ENCODE data around the gene CCNG2.

DNA sequence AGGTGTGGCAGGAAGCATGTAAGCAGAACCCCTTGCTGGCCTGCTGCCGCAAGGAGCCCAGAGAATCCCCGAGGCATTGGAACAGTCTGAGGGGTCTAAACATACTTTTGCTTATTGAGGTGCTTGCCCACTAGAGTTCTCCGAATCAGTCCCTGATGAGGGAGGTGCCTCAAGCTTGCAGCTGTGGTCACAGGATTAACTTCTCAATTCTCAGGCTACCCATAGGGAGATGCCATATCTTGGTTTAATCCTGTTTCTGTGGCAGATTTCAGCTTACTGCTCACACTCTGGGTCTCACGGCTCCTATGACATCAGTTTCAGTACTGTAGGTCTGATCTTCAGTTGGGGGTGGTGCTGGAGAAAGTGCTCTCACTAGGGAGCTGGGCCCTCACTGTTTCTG is 39.9 kb downstream of the CCNG2 start:
- no peak for TF ChIP-seq POLR2A (IDR thresholded peaks at IDR 0.05)
- TF ChIP-seq, protein P1, sequence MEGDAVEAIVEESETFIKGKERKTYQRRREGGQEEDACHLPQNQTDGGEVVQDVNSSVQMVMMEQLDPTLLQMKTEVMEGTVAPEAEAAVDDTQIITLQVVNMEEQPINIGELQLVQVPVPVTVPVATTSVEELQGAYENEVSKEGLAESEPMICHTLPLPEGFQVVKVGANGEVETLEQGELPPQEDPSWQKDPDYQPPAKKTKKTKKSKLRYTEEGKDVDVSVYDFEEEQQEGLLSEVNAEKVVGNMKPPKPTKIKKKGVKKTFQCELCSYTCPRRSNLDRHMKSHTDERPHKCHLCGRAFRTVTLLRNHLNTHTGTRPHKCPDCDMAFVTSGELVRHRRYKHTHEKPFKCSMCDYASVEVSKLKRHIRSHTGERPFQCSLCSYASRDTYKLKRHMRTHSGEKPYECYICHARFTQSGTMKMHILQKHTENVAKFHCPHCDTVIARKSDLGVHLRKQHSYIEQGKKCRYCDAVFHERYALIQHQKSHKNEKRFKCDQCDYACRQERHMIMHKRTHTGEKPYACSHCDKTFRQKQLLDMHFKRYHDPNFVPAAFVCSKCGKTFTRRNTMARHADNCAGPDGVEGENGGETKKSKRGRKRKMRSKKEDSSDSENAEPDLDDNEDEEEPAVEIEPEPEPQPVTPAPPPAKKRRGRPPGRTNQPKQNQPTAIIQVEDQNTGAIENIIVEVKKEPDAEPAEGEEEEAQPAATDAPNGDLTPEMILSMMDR (IDR thresholded peaks at IDR 0.05): no peak

Data from thyroid gland (tissue), 4 donors.